Transverse colon (tissue), 4 donors: ENCODE results near the gene ZNF385B.

Source experiments
- EP300 ChIP-seq: sonication (generic); formaldehyde crosslinking; IDR thresholded peaks from one replicate; pipeline ENCODE4 v1.6.1; 2017; ENCODE audit warnings: antibody characterized with exemption, low read depth
- POLR2A ChIP-seq: fragments of 450-650 bp; IDR thresholded peaks from one replicate; pipeline ENCODE4 v1.6.1; 2016; ENCODE audit warnings: antibody characterized with exemption, mild to moderate bottlenecking, moderate library complexity
- POLR2AphosphoS5 ChIP-seq, 3 donors: sonication (generic); formaldehyde crosslinking; IDR thresholded peaks; one replicate each; pipeline ENCODE4 v1.6.1; 2016; ENCODE audit warnings: antibody characterized with exemption in 3 of 3
- TF ChIP-seq, protein P1 (sequence below), 5 experiments: fragments of 200-600 bp in 3 of 5; fragments of 450-650 bp in 2 of 5; sonication (generic) in 3 of 5; IDR thresholded peaks; 1 replicate in 2 of 5; 2 replicates in 3 of 5; pipeline ENCODE4 v1.5.1; 2016 to 2017; ENCODE audit warnings: antibody characterized with exemption in 5 of 5, inconsistent platforms in 3 of 5, mild to moderate bottlenecking in 2 of 5, moderate library complexity in 1 of 5

DNA sequence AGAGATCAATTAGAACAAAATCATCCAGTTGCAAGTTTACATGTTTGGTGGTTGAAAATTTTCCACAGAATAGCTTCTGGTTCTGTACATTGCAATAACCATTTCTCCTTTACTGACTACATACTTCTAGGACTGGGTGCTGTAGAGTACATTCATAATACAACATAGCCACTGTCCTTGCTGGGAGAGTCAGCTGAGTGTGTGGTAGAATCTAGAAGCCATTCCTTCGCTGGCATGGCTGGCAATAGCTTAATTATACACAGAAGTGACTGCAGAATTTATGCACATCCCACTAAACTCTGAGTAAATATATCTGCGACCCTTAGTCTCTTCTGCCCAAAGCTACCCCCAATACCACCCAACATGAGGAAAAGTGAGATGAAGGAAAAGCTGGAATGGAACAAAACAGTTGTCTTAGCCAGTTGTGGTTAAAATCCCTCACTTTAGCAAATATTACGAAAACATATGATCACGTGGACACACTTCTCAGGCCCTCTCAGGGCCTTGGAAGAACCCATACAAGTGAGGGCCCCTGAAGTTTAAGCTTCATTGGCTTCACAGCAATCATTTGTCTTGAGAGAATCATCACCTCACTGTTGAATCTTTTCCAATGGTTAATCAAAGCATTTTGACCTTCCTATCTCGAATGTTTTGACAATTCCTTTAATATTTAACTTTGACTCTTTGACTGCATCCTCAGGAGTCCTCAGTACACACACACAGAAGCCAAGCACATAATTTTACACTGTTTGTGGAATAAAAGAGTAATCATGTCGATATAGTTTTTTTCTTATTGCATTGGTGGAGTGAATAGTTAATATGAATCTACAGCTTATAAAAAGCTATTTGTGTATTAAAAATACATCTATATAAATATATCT lies 225.1 kb downstream of the ZNF385B start:
- TF ChIP-seq POLR2A = no peak
- TF ChIP-seq, protein P1, sequence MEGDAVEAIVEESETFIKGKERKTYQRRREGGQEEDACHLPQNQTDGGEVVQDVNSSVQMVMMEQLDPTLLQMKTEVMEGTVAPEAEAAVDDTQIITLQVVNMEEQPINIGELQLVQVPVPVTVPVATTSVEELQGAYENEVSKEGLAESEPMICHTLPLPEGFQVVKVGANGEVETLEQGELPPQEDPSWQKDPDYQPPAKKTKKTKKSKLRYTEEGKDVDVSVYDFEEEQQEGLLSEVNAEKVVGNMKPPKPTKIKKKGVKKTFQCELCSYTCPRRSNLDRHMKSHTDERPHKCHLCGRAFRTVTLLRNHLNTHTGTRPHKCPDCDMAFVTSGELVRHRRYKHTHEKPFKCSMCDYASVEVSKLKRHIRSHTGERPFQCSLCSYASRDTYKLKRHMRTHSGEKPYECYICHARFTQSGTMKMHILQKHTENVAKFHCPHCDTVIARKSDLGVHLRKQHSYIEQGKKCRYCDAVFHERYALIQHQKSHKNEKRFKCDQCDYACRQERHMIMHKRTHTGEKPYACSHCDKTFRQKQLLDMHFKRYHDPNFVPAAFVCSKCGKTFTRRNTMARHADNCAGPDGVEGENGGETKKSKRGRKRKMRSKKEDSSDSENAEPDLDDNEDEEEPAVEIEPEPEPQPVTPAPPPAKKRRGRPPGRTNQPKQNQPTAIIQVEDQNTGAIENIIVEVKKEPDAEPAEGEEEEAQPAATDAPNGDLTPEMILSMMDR (IDR thresholded peaks at IDR 0.05) = no peak
- no peak for TF ChIP-seq POLR2AphosphoS5 (IDR thresholded peaks at IDR 0.05)
- TF ChIP-seq EP300 = no peak
